Measurements from ENCODE around the gene PDE4D.

PDE4D gene

DNA sequence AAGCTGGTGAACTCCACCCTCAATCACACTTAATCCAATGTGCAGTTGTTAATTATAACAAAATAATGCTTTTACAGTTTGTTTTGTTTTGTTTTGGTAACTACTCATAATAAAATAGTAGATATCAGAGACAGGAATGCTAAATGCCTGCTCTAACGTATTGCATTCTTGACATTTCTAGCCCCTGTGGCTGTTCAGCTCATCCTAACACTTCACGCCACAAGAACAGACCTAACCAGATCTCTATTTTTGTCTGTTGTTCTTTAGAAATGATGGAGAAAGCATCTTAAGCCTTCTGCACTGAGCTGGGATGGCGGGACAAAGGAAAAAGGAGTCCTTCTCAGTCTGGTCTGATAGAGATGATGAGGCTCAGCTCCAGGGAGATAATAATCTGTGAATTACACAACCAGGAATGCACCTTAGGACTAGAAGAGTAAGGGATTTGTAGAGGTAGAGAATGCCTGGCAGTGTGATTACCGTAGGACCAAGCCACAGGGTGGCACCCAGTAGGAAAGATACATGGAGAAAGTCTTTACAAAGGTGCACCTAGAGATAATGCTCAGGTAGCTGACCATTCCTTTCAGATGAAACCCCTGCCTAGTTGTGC is 628.8 kb downstream of the PDE4D start:
- Mint-ChIP-seq H3K9me3 (no peaks in the 10 kb centered on the region), H3K4me3 (no peak overlapping the region), H3K27me3 (no peaks in the 10 kb centered on the region), H3K27ac (no peak overlapping the region), H3K4me1 (ENCODE audit: low read depth) (peaks cover 5% of the 10 kb centered on the region), H3K36me3 (ENCODE audit: low read depth) (no peaks in the 10 kb centered on the region)
- intact Hi-C loops (cut with micrococcal nuclease): no loop called here

DNA sequence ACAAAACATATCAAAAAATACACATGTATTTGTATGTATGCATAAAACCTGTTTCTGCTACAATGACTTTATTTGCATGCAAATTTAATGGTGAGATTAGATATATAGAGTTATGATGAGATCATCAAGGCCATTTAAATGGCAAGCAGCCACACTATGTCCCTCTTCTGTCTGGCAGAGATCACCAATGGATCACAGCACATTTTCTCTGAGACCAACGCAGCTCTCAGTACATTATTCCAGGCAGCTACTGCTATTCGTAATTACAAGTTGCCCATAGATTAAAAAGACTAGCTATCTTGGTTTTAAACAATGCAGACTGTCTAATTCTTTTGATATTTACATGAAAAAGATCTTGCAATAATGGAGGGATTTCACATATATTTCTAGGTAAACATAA is 629.5 kb downstream of the PDE4D start:
- peaks cover 4% of the 10 kb centered on the region for H3K4me1 Mint-ChIP-seq (ENCODE audit: low read depth)
- no peak overlapping the region for H3K4me3 Mint-ChIP-seq
- intact Hi-C loops (cut with micrococcal nuclease): no loop called here
- no peak overlapping the region for H3K27ac Mint-ChIP-seq
- H3K27me3 Mint-ChIP-seq: no peaks in the 10 kb centered on the region
- no peaks in the 10 kb centered on the region for H3K9me3 Mint-ChIP-seq
- no peaks in the 10 kb centered on the region for H3K36me3 Mint-ChIP-seq (ENCODE audit: low read depth)

DNA sequence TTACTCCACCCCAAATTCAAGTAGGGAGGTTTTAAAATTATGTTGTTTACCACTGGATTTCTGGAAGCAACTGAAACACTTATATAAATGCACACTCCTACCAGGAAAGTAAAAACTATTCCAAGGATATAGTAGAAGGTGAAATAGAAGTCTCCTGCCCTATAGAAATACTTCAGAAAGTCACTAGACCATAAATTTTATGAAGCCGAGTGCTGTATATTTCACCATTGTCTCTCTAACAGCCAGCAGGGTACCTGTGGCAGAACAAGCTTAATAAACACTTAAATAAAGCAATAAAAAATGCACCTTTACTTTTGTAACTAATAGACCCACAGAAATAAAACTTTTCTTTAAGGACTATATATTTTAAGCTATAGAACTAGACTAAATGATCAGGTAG is 631.6 kb downstream of the PDE4D start:
- Mint-ChIP-seq H3K4me3 (no peak overlapping the region), H3K27ac (no peak overlapping the region), H3K36me3 (ENCODE audit: low read depth) (no peaks in the 10 kb centered on the region), H3K4me1 (ENCODE audit: low read depth) (no peaks in the 10 kb centered on the region), H3K27me3 (no peaks in the 10 kb centered on the region), H3K9me3 (no peaks in the 10 kb centered on the region)
- intact Hi-C loops (cut with micrococcal nuclease): no loop called here

DNA sequence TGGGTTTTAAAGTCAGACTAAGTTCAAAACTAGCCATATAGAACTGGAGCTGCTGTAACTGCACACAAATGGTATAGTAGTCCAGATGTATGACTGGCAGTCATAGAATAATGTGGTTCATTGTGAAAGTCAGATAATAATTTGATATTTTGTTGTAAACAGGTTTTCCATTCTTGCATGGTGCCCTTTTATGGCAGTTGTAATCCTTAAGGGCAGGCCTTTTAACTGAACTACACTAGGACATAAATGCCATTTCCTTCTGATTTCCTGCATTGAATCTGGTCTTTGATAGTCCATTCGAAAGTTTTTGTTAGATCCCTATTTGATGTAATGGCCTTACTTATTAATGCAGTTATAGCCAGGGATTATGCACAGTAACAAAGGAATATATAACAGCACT is 632.6 kb downstream of the PDE4D start:
- Mint-ChIP-seq H3K27ac (no peak overlapping the region), H3K36me3 (ENCODE audit: low read depth) (no peaks in the 10 kb centered on the region), H3K27me3 (no peaks in the 10 kb centered on the region), H3K4me3 (no peak overlapping the region), H3K4me1 (ENCODE audit: low read depth) (no peaks in the 10 kb centered on the region), H3K9me3 (no peaks in the 10 kb centered on the region)
- intact Hi-C loops (cut with micrococcal nuclease): no loop called here

DNA sequence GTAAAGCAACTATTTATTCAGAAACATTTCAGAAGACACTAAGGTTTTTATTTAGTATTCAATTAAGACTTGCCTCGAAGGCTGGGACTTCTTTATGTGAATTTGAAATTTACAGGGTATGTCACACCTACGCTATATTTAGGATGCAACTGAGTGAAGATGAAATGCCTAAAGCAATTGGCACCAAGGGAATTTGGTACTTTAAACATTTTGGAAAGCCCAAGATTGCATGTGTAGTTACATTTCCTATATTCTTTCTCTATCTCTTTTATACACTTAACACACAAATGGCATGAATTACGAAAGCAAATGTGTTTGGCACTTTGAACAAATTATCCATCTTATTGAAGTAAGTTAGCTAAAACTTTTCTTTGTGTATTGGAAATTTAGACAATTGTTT is 633.3 kb downstream of the PDE4D start:
- no peak overlapping the region for H3K4me3 Mint-ChIP-seq

DNA sequence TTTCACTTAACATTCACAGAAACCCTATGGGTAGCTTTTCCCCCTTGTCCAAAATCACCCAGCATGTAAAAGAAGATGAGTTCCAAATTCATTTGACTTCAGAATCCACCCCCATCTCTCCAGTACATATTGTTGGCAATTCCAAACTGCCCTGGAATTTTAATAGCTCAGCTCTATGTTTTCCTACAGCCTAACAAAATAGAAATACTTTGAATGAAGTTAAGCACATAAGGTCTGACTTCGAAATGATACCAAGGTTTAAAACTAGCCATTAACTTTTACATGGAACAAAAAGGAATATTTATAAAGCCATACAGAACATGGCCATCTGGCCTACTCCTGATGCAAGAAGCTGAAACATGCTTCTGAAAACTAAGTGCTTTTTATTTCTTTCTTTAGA is 634.3 kb downstream of the PDE4D start:
- no peaks in the 10 kb centered on the region for H3K9me3 Mint-ChIP-seq
- no peaks in the 10 kb centered on the region for H3K27me3 Mint-ChIP-seq
- H3K36me3 Mint-ChIP-seq (ENCODE audit: low read depth): no peaks in the 10 kb centered on the region
- intact Hi-C loops (cut with micrococcal nuclease): no loop called here
- no peak overlapping the region for H3K4me3 Mint-ChIP-seq
- H3K4me1 Mint-ChIP-seq (ENCODE audit: low read depth): no peaks in the 10 kb centered on the region
- no peak overlapping the region for H3K27ac Mint-ChIP-seq

More for the DNA sequence above, 633.3 kb downstream of the PDE4D start:
- intact Hi-C loops (cut with micrococcal nuclease): no loop called here
- Mint-ChIP-seq H3K27ac (no peak overlapping the region), H3K9me3 (no peaks in the 10 kb centered on the region), H3K27me3 (no peaks in the 10 kb centered on the region), H3K4me1 (ENCODE audit: low read depth) (no peaks in the 10 kb centered on the region), H3K36me3 (ENCODE audit: low read depth) (no peaks in the 10 kb centered on the region)

DNA sequence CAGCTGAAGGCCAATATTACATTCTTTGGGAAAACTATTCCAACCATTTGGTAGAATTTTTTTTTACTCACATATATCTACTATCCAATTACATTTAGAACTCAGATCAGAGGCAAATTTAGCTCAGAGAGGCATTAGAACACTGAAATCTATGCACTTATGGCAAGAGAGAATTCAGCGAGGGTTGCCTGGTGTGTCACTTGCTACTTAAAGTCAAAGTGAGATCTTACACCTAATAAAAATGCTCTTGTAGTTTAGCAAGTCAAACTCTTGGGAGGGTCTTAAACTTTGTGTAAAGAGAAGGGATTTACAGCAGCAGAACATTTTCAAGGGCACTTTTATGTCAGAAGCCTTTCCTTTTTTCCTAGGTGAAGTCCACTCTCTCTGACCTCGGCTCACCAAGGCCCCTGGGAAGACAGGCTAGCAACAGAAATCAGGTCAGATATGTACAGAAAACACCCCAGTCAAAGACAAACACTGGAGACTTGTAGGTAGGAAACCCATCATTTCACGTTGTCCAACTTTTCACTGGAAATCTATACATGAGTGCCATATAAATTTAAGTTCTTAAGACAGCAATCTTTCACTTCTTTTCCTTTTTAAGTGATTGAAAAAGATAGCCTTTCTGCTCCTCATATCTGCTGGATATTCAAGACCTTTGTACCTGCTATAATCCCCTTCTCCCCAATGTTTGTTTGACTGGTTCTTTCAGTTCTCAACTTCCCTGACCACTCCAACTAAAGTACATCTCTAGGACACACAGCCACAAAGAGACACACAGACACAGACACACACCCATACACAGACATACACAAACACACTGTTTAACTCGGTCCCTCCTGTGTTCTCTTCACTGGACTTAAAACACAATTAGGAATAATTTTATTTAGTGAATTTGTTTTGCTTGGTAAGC is 635.8 kb downstream of the PDE4D start:
- no peak overlapping the region for H3K27ac Mint-ChIP-seq
- intact Hi-C loops (cut with micrococcal nuclease): no loop called here
- H3K36me3 Mint-ChIP-seq (ENCODE audit: low read depth): no peaks in the 10 kb centered on the region
- no peaks in the 10 kb centered on the region for H3K9me3 Mint-ChIP-seq
- H3K27me3 Mint-ChIP-seq: no peaks in the 10 kb centered on the region
- H3K4me1 Mint-ChIP-seq (ENCODE audit: low read depth): no peaks in the 10 kb centered on the region
- H3K4me3 Mint-ChIP-seq: no peak overlapping the region

DNA sequence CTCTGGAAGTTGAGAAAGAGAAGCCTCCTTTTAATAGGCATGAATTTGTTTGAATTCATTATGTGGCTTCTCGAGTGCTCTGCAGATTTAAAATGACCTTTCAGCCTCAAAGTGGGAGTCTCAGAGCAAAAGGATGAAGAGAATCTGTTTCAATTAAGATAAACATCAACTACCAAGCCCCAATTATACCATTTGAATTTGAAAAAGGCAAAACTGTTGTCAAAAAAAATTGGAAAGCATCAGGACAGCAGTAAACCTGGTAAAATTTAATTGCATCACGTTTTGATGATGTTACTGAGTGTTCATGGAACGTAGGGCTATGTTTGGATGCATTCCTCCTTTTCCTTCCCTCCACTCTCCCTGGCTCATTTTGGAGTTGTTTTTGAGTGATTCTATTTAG is 637.2 kb downstream of the PDE4D start:
- Mint-ChIP-seq H3K36me3 (ENCODE audit: low read depth) (no peaks in the 10 kb centered on the region), H3K4me3 (no peak overlapping the region), H3K4me1 (ENCODE audit: low read depth) (no peaks in the 10 kb centered on the region)

DNA sequence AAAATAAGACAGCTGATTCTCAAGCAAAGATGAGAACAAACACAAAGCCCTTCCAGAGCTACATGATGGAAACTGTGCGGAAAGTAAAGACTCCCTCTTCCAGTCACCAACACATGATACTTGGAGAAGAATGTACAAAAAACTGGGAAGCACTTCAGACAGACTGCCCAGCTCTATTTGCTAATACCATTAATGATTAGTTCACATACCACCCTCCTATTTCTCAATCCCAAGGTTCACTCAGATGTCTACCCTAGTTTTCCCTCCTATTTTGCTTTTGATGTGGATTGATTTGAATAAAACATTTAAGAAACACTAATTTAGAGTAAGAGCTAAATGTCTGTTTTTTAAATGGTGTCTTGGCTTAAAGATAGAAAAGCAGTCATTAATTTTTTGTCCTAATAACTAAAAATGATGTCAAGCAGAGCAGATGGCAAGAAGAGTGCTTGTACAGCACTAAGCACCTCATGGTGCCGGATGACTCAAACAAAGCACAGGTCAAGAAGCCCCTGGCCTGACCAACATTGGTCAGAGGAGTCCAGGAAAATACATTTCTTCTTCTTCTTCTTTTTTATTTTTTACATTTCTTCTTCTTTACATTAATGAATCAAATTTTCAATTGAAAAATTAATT is 639.4 kb downstream of the PDE4D start:
- Mint-ChIP-seq H3K36me3 (ENCODE audit: low read depth) (no peaks in the 10 kb centered on the region), H3K4me1 (ENCODE audit: low read depth) (no peaks in the 10 kb centered on the region), H3K27me3 (no peaks in the 10 kb centered on the region), H3K27ac (no peak overlapping the region), H3K9me3 (no peaks in the 10 kb centered on the region), H3K4me3 (no peak overlapping the region)
- intact Hi-C loops (cut with micrococcal nuclease): no loop called here

More for the DNA sequence above, 637.2 kb downstream of the PDE4D start:
- no peaks in the 10 kb centered on the region for H3K27me3 Mint-ChIP-seq
- no peaks in the 10 kb centered on the region for H3K9me3 Mint-ChIP-seq
- intact Hi-C loops (cut with micrococcal nuclease): no loop called here
- no peak overlapping the region for H3K27ac Mint-ChIP-seq

DNA sequence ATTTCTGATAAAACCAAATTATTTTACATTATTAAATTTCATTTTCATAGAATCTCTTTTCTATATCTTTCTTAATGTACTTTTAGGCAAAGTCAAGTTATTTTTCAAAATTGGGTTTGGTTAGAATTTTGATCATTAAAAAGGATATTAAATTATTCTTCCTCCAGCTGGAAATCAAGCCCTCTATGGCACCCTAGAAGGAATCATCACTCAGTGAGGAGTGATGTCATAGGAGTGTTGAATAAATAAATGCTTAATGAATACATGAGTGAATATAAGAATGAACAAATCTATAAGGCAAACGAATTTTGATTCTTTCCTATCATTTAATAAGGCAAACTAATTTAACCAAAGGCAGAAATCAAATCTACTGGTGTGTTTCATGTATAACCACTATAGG is 639.9 kb downstream of the PDE4D start:
- no peak overlapping the region for H3K4me3 Mint-ChIP-seq
- no peaks in the 10 kb centered on the region for H3K27me3 Mint-ChIP-seq
- no peak overlapping the region for H3K27ac Mint-ChIP-seq
- intact Hi-C loops (cut with micrococcal nuclease): no loop called here
- no peaks in the 10 kb centered on the region for H3K36me3 Mint-ChIP-seq (ENCODE audit: low read depth)
- H3K4me1 Mint-ChIP-seq (ENCODE audit: low read depth): no peaks in the 10 kb centered on the region
- H3K9me3 Mint-ChIP-seq: no peaks in the 10 kb centered on the region

DNA sequence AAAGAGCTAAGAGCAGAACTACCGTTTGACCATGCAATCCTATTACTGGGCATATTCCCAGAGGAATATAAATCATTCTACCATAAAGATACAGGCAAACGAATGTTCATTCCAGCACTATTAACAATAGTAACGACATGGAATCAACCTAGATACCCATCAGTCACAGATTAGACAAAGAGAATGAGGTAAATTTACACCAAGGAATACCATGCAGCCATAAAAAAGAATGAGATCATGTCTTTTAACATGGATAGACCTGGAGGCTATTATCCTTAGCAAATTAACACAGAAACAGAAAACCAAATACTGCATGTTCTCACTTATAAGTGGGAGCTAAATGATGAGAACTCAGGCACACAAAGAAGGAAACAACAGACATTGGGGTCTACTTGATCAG is 641.9 kb downstream of the PDE4D start:
- Mint-ChIP-seq H3K4me3 (no peak overlapping the region), H3K27me3 (no peaks in the 10 kb centered on the region), H3K27ac (no peak overlapping the region), H3K9me3 (no peaks in the 10 kb centered on the region), H3K4me1 (ENCODE audit: low read depth) (no peaks in the 10 kb centered on the region), H3K36me3 (ENCODE audit: low read depth) (no peaks in the 10 kb centered on the region)
- intact Hi-C loops (cut with micrococcal nuclease): no loop called here

DNA sequence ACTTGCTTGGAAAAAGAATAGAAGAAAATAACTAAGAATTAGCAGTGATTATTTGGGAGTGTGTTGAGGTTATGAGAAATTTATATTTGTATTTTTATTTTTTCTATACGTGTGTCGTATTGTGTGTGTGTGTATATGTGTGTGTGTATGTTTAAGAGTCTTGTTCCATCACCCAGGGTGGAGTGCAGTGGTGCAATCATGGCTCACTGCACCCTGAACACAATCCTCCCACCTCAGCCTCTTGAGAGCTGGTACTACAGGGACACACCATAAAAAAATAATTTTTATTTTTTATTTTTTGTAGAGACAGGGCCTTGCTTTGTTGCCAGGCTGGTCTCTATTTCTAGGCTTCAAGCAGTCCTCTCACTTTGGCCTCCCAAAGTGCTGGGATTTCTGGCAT is 643.8 kb downstream of the PDE4D start:
- H3K27me3 Mint-ChIP-seq: no peaks in the 10 kb centered on the region
- intact Hi-C loops (cut with micrococcal nuclease): no loop called here
- H3K4me3 Mint-ChIP-seq: no peak overlapping the region
- no peaks in the 10 kb centered on the region for H3K4me1 Mint-ChIP-seq (ENCODE audit: low read depth)
- H3K27ac Mint-ChIP-seq: no peak overlapping the region
- no peaks in the 10 kb centered on the region for H3K9me3 Mint-ChIP-seq
- no peaks in the 10 kb centered on the region for H3K36me3 Mint-ChIP-seq (ENCODE audit: low read depth)

DNA sequence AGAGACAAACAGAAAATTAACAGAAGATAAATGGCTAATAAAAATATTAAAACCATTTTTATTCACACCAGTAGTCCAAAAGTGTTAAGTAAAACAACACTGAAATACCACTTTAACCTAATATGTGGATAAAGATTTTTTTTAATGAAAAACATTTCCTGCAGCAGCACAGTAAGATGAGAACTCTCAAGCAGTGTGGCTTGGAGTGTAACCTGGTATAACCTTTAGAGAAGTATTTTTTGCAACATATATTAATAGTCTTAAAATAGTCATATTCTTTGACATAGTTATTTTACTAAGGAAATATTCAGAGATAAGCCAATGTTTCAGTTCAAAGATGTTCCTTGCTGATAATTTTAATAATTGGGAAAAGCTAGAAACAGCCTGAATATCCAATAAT is 644.4 kb downstream of the PDE4D start:
- Mint-ChIP-seq H3K36me3 (ENCODE audit: low read depth) (no peaks in the 10 kb centered on the region), H3K27me3 (no peaks in the 10 kb centered on the region), H3K27ac (no peak overlapping the region)

DNA sequence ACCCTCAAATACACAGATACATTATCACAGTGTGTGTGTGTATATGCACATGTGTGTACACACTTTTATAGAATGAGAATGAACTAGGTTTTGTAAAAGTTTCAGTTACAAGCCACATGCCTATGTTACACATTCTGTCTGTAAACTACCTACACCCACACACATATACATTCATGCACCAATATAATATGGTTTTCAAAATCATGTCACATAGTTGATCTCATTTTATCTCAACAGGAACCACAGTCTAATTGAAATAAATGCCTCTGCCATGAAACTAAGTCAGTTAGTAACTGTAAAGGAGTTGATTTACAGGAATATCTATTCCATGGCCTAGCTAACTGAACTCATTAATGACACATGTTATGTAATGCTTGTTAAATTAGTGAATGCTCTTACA is 646.6 kb downstream of the PDE4D start:
- Mint-ChIP-seq H3K27me3 (no peaks in the 10 kb centered on the region), H3K9me3 (no peaks in the 10 kb centered on the region), H3K4me1 (ENCODE audit: low read depth) (no peaks in the 10 kb centered on the region), H3K27ac (no peak overlapping the region), H3K4me3 (no peak overlapping the region), H3K36me3 (ENCODE audit: low read depth) (no peaks in the 10 kb centered on the region)
- intact Hi-C loops (cut with micrococcal nuclease): no loop called here

More for the DNA sequence above, 644.4 kb downstream of the PDE4D start:
- Mint-ChIP-seq H3K4me1 (ENCODE audit: low read depth) (no peaks in the 10 kb centered on the region), H3K9me3 (no peaks in the 10 kb centered on the region), H3K4me3 (no peak overlapping the region)
- intact Hi-C loops (cut with micrococcal nuclease): no loop called here

Measured in dendritic cell treated with granulocyte-macrophage colony-stimulating factor and Interleukin-4, amounts not matched to agents 40 ng/mL and 50 ng/mL, for 4 days (primary cell).